HG02763 (cell line): ENCODE measurements around the gene TRUB2.
A peak's percentile ranks its signal among the peaks of the same experiment; 100 is the strongest.

Experiments
- ATAC-seq: cut with Tn5 transposase; IDR thresholded peaks from one replicate; pipeline ENCODE4 v1.9.1; 2021; ENCODE audit warnings: mild to moderate bottlenecking, moderate library complexity; ENCODE audit not compliant: unreplicated experiment

The TRUB2 gene

GRCh38 chr9:128322404-128323211, at the start of gene TRUB2, which contains the start of gene COQ4:
Gene TRUB2, minus strand, starts transcription at chr9:128322447. Its CDS starts 39 bp downstream, at chr9:128322408.
Gene COQ4, plus strand, starts transcription at chr9:128322839. Its CDS starts 20 bp downstream, at chr9:128322859.
- peak; percentile 79 for ATAC-seq

GRCh38 chr9:128371630-128372117, 49.4 kb upstream of the TRUB2 start:
- no peak for ATAC-seq

GRCh38 chr9:128370752-128371629, 48.7 kb upstream of the TRUB2 start, which contains the start of gene URM1:
Gene URM1, plus strand, starts transcription at chr9:128371374. Its CDS starts 7 bp downstream, at chr9:128371381.
- peak; percentile 88 for ATAC-seq

GRCh38 chr9:128370367-128370751, 48.1 kb upstream of the TRUB2 start:
- ATAC-seq: no peak

GRCh38 chr9:128369024-128369706, 46.9 kb upstream of the TRUB2 start:
- ATAC-seq: no peak

GRCh38 chr9:128365525-128365924, 43.3 kb upstream of the TRUB2 start:
- no peak for ATAC-seq

GRCh38 chr9:128362774-128363173, 40.5 kb upstream of the TRUB2 start:
- ATAC-seq: no peak

- no peak for ATAC-seq
These were observed 39.9 kb upstream of the TRUB2 start for GRCh38 chr9:128361986-128362646.

- no peak for ATAC-seq
These were observed 39.2 kb upstream of the TRUB2 start for GRCh38 chr9:128361296-128361985.

GRCh38 chr9:128360826-128361225, 38.6 kb upstream of the TRUB2 start:
- no peak for ATAC-seq

- no peak for ATAC-seq
These were observed 36.6 kb upstream of the TRUB2 start for GRCh38 chr9:128358861-128359260.

- ATAC-seq: no peak
These were observed 35.8 kb upstream of the TRUB2 start for GRCh38 chr9:128358090-128358489.

GRCh38 chr9:128355451-128355850, 33.2 kb upstream of the TRUB2 start:
- ATAC-seq: no peak

- ATAC-seq: no peak
These were observed 27.5 kb upstream of the TRUB2 start for GRCh38 chr9:128349772-128350171.

GRCh38 chr9:128349125-128349524, 26.9 kb upstream of the TRUB2 start:
- ATAC-seq: no peak

- ATAC-seq: no peak
These were observed 22.8 kb upstream of the TRUB2 start for GRCh38 chr9:128344931-128345605.

- no peak for ATAC-seq
These were observed 21.6 kb upstream of the TRUB2 start for GRCh38 chr9:128343855-128344254.

GRCh38 chr9:128342971-128343680, 20.9 kb upstream of the TRUB2 start:
- no peak for ATAC-seq

GRCh38 chr9:128341435-128341849, 19.2 kb upstream of the TRUB2 start:
- ATAC-seq: no peak
